ENCODE measurements around the gene HPS6.
"Not testable (repeated sequence)": the region's sequence is repeated elsewhere in the genome, so short reads cannot be mapped to it uniquely, and the experiment has no call there.

HPS6 gene
- total RNA-seq, result 14.8 to 51.7 (median 37.6) reads per million in 9 experiments

DNA sequence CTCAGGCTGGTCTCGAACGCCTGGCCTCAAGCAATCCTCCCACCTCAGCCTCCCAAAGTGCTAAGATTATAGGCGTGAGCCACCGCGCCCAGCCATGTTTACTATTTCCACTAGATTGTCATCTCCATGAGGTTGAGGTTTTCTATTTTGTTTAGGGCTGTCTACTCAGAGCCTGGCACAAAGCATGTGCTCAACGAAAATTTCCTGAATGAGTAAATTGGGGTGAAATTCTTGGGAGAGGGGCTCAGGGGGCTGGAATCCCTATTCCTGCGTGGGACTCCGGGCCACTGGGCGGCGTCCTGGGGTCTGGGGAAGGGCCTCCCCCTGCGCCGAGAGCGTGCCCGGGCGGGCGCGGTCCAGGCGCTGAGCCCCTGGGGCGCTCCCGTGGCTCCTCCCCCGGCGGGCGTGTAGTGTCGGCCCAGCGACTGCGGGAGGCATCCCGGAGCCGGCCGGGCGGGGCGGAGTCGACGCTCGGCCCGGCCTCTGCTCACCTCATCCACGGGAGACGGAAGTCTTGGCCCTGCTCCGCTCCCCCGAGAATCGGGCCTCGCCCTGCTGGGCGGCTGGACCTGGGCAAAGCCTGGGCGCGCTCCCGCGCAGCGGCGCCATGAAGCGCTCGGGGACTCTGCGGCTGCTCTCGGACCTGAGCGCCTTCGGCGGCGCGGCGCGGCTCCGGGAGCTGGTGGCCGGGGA, at the start of gene HPS6:
HPS6 (plus strand) TSS at position 482 of the 693 bp plus-strand sequence; CDS start at position 608, 126 bp downstream.
- ATAC-seq (replicated peaks), result peak; percentile 94
- Mint-ChIP-seq H3K4me1 (ENCODE audit: low read depth in 2 of 2) (peaks cover 27 to 33% of the 10 kb centered on the region in 2 donors), H3K27me3 (no peaks in the 10 kb centered on the region), H3K4me3 (peak within 1 kb of the TSS; percentile 89 to 91), H3K9me3 (no peaks in the 10 kb centered on the region), H3K36me3 (ENCODE audit: insufficient read depth) (peaks cover 29% of the 10 kb centered on the region), H3K27ac (peak within 1 kb of the TSS; percentile 96 to 98)
- DNase-seq, result peak; percentile 84 to 87 (median 85)

DNA sequence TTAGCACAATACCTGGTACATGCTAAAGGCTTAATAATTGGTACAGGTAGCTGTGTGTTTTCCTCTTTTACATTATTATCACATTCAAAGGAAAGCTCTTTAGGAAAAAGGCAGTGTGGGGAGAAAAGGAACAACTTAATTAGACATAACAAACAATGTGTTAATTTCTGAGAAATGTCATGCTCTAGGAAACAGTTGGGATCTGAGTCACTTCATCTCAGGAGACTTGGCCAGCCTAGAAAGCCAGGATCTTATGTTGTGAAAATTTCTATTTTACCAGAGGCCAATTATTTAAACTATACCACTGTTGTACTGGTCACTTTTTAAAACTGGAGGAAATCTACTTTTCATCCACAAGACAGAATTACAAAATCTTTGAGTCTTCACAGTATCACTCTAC, 48.7 kb upstream of the HPS6 start:
- peaks cover 28% of the 10 kb centered on the region for H3K36me3 Mint-ChIP-seq (ENCODE audit: insufficient read depth)
- no peaks in the 10 kb centered on the region for H3K4me1 Mint-ChIP-seq (ENCODE audit: low read depth in 2 of 2)
- H3K27ac Mint-ChIP-seq, result no peak overlapping the region
- H3K4me3 Mint-ChIP-seq, result no peak overlapping the region
- no peak for DNase-seq
- no peak for ATAC-seq (replicated peaks)
- no peaks in the 10 kb centered on the region for H3K27me3 Mint-ChIP-seq
- H3K9me3 Mint-ChIP-seq, result peaks cover 0 to 1% of the 10 kb centered on the region in 2 donors

DNA sequence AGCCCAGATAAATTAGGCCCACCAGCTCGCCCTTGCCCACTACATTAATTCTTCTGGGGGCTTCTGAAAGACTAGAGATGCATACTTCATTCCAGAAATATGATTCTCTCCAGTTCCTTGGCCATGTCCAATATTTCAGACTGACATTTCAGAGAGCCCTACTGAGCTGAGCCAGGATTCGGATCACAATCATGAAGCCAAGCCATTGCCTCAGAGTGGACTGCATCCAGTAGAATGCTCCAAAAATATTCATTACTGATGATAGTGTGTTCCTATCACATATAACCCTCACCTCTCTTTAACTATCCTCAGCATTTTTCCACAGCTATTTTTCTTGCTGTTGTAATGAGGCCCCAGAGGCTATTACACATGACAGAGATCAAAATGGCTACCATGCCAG, 47.9 kb upstream of the HPS6 start:
- H3K27ac Mint-ChIP-seq, result peak overlapping the region in 1 of 2 donors; percentile 85
- ATAC-seq (replicated peaks) (no peak), DNase-seq (no peak)
- H3K9me3 Mint-ChIP-seq, result peaks cover 0 to 1% of the 10 kb centered on the region in 2 donors
- H3K27me3 Mint-ChIP-seq, result no peaks in the 10 kb centered on the region
- peaks cover 37% of the 10 kb centered on the region for H3K36me3 Mint-ChIP-seq (ENCODE audit: insufficient read depth)
- H3K4me3 Mint-ChIP-seq, result no peak overlapping the region
- no peaks in the 10 kb centered on the region for H3K4me1 Mint-ChIP-seq (ENCODE audit: low read depth in 2 of 2)

DNA sequence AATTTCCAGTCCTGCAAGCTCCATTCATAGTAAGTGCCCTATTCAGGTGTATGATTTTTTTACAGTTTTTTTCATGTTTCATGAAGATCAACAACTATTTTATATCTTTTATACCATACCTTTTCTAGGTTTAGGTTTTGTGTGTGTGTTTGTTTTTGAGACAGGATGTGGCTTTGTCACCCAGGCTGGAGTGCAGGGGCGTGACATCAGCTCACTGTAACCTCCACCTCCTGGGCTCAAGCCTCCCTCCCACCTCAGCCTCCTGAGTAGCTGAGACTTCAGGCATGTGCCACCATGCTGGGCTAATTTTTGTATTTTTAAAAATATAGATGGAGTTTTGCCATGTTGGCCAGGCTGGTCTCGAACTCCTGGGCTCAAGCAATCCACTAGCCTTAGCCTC, 44.2 kb upstream of the HPS6 start:
- Mint-ChIP-seq H3K27ac (peak overlapping the region in 1 of 2 donors; percentile 38), H3K27me3 (no peaks in the 10 kb centered on the region), H3K36me3 (ENCODE audit: insufficient read depth) (peaks cover 62% of the 10 kb centered on the region), H3K4me3 (no peak overlapping the region), H3K9me3 (peaks cover 0 to 1% of the 10 kb centered on the region in 2 donors), H3K4me1 (ENCODE audit: low read depth in 2 of 2) (no peaks in the 10 kb centered on the region)
- ATAC-seq (replicated peaks), result peak; percentile 27
- no peak for DNase-seq

GRCh38 chr10:102024799-102025198, 40.4 kb upstream of the HPS6 start:
- peaks cover 68% of the 10 kb centered on the region for H3K36me3 Mint-ChIP-seq (ENCODE audit: insufficient read depth)
- H3K9me3 Mint-ChIP-seq, result peaks cover 0 to 1% of the 10 kb centered on the region in 2 donors
- H3K27me3 Mint-ChIP-seq, result no peaks in the 10 kb centered on the region
- no peak for ATAC-seq (replicated peaks)
- no peaks in the 10 kb centered on the region for H3K4me1 Mint-ChIP-seq (ENCODE audit: low read depth in 2 of 2)
- DNase-seq, result no peak
- no peak overlapping the region for H3K27ac Mint-ChIP-seq
- H3K4me3 Mint-ChIP-seq, result no peak overlapping the region

GRCh38 chr10:102027261-102027660, 37.9 kb upstream of the HPS6 start:
- no peaks in the 10 kb centered on the region for H3K27me3 Mint-ChIP-seq
- no peak overlapping the region for H3K4me3 Mint-ChIP-seq
- no peaks in the 10 kb centered on the region for H3K9me3 Mint-ChIP-seq
- no peaks in the 10 kb centered on the region for H3K4me1 Mint-ChIP-seq (ENCODE audit: low read depth in 2 of 2)
- H3K36me3 Mint-ChIP-seq (ENCODE audit: insufficient read depth), result peaks cover 65% of the 10 kb centered on the region
- H3K27ac Mint-ChIP-seq, result peak overlapping the region; percentile 7 to 71
- no peak for DNase-seq
- ATAC-seq (replicated peaks), result no peak

DNA sequence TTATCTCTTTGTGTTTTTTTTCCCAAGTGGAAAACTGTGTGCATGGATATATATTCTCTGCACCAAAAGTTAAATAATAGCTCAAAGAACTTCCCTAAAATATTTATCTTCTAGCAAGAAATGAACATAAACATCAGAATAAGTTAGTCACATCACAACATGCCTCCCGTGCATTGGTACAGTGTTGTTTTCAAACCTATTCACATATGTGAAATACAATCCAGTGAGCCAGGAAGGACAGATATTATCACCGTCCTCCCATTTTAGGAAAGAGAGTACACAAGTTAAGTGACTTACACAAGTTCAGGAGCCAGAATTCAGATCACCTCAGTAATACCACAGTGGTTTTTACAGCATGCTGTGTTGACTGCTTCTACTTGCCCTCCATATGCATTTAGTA, 31.4 kb upstream of the HPS6 start:
- Mint-ChIP-seq H3K9me3 (no peaks in the 10 kb centered on the region), H3K36me3 (ENCODE audit: insufficient read depth) (peaks cover 56% of the 10 kb centered on the region), H3K4me3 (no peak overlapping the region), H3K27me3 (no peaks in the 10 kb centered on the region), H3K27ac (no peak overlapping the region), H3K4me1 (ENCODE audit: low read depth in 2 of 2) (no peaks in the 10 kb centered on the region)
- no peak for ATAC-seq (replicated peaks)
- DNase-seq, result no peak

DNA sequence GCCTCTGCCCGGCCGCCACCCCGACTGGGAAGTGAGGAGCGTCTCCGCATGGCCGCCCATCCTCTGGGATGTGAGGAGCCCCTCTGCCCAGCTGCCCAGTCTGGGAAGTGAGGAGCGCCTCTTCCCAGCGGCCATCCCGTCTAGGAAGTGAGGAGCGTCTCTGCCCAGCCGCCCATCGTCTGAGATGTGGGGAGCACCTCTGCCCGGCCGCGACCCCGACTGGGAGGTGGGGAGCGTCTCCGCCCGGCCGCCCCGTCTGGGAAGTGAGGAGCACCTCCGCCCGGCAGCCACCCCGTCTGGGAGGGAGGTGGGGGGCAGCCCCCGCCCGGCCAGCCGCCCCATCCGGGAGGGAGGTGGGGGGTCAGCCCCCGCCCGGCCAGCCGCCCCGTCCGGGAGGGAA, 29.3 kb upstream of the HPS6 start:
- not testable (repeated sequence) for H3K27me3 Mint-ChIP-seq; DNase-seq; H3K9me3 Mint-ChIP-seq; H3K4me3 Mint-ChIP-seq; ATAC-seq (replicated peaks); H3K27ac Mint-ChIP-seq; H3K4me1 Mint-ChIP-seq (ENCODE audit: low read depth in 2 of 2)
- H3K36me3 Mint-ChIP-seq (ENCODE audit: insufficient read depth), result peaks cover 53% of the 10 kb centered on the region

DNA sequence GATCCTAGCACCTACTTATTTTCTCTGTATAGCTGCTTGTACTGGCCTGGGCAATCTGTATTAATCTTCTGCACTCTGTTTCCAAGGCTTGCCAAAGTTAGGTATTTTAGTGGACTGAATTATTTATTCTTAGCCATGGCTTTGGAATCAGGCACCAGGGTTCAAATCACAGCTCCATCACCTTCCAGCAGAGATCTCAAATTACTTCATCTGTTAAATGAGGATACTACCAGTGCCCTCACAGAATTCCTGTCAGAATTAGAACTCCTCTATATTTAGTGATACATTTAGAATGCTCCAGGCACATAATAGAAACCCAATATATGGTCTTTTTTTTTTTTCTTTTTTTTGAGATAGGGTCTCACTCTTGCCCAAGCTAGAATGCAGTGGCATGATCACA, 26.7 kb upstream of the HPS6 start:
- DNase-seq, result no peak
- Mint-ChIP-seq H3K4me3 (no peak overlapping the region), H3K4me1 (ENCODE audit: low read depth in 2 of 2) (peaks cover 11 to 16% of the 10 kb centered on the region in 2 donors), H3K27ac (peak overlapping the region; percentile 36 to 66), H3K27me3 (no peaks in the 10 kb centered on the region), H3K36me3 (ENCODE audit: insufficient read depth) (peaks cover 37% of the 10 kb centered on the region), H3K9me3 (no peaks in the 10 kb centered on the region)
- no peak for ATAC-seq (replicated peaks)

- no peak for ATAC-seq (replicated peaks)
- peaks cover 28% of the 10 kb centered on the region for H3K36me3 Mint-ChIP-seq (ENCODE audit: insufficient read depth)
- no peaks in the 10 kb centered on the region for H3K9me3 Mint-ChIP-seq
- H3K27me3 Mint-ChIP-seq, result no peaks in the 10 kb centered on the region
- peaks cover 17 to 27% of the 10 kb centered on the region in 2 donors for H3K4me1 Mint-ChIP-seq (ENCODE audit: low read depth in 2 of 2)
- no peak for DNase-seq
- H3K4me3 Mint-ChIP-seq, result no peak overlapping the region
- peak overlapping the region in 1 of 2 donors; percentile 1 for H3K27ac Mint-ChIP-seq
These were observed 24.7 kb upstream of the HPS6 start for GRCh38 chr10:102040305-102041050.

GRCh38 chr10:102045292-102045691, 19.9 kb upstream of the HPS6 start:
- no peak overlapping the region for H3K4me3 Mint-ChIP-seq
- DNase-seq (no peak), ATAC-seq (replicated peaks) (no peak)
- peaks cover 36 to 54% of the 10 kb centered on the region in 2 donors for H3K4me1 Mint-ChIP-seq (ENCODE audit: low read depth in 2 of 2)
- no peaks in the 10 kb centered on the region for H3K27me3 Mint-ChIP-seq
- peak overlapping the region in 1 of 2 donors; percentile 56 for H3K27ac Mint-ChIP-seq
- H3K36me3 Mint-ChIP-seq (ENCODE audit: insufficient read depth), result no peaks in the 10 kb centered on the region
- no peaks in the 10 kb centered on the region for H3K9me3 Mint-ChIP-seq

- Mint-ChIP-seq H3K9me3 (no peaks in the 10 kb centered on the region), H3K4me3 (no peak overlapping the region), H3K36me3 (ENCODE audit: insufficient read depth) (peaks cover 4% of the 10 kb centered on the region), H3K27me3 (no peaks in the 10 kb centered on the region), H3K27ac (no peak overlapping the region), H3K4me1 (ENCODE audit: low read depth in 2 of 2) (peaks cover 37 to 48% of the 10 kb centered on the region in 2 donors)
- no peak for DNase-seq
- ATAC-seq (replicated peaks), result no peak
These were observed 19.1 kb upstream of the HPS6 start for GRCh38 chr10:102046095-102046494.

- Mint-ChIP-seq H3K27ac (peak overlapping the region; percentile 88 to 92), H3K4me1 (ENCODE audit: low read depth in 2 of 2) (peaks cover 28 to 42% of the 10 kb centered on the region in 2 donors), H3K36me3 (ENCODE audit: insufficient read depth) (peaks cover 14% of the 10 kb centered on the region), H3K4me3 (peak overlapping the region; percentile 89 to 92)
- H3K27me3 Mint-ChIP-seq; DNase-seq; ATAC-seq (replicated peaks); H3K9me3 Mint-ChIP-seq: not testable (repeated sequence)
These were observed 10.1 kb upstream of the HPS6 start for GRCh38 chr10:102054881-102055646.
